Brain microvascular endothelial cell (primary cell): ENCODE results near the gene SLC9A7.

Experiments
- DNase-seq: peaks from one replicate; pipeline ENCODE4 v3.0.0-alpha.2; 2020
- H3K27ac ChIP-seq: fragments of 250-450 bp; sonication (Bioruptor Pico); 2 replicates; pipeline ENCODE4 v1.5.1; 2020; ENCODE audit warnings: mild to moderate bottlenecking, moderate library complexity
- H3K27me3 ChIP-seq: fragments of 250-450 bp; sonication (Bioruptor Pico); replicated peaks from 2 replicates; pipeline ENCODE4 v1.5.1; 2020; ENCODE audit warnings: mild to moderate bottlenecking
- H3K36me3 ChIP-seq: fragments of 250-450 bp; sonication (Bioruptor Pico); replicated peaks from 2 replicates; pipeline ENCODE4 v1.5.1; 2020; ENCODE audit warnings: mild to moderate bottlenecking
- H3K4me3 ChIP-seq: 2 replicates; pipeline ENCODE4 v1.5.1; 2011; ENCODE audit warnings: low read depth, mild to moderate bottlenecking, control low read depth, low read length, moderate library complexity
- CTCF ChIP-seq: IDR thresholded peaks from 2 replicates; pipeline ENCODE4 v1.5.1; 2011; ENCODE audit warnings: low read depth, mild to moderate bottlenecking, moderate library complexity, low read length, control low read depth, inconsistent platforms; ENCODE audit errors: missing control alignments
- in situ Hi-C: cut with HindIII; loops from 2 replicates; pipeline ENCODE4 v1.10.0; 2017; ENCODE audit warnings: low sequenced_read_pairs, low pct_ligation_motif_present

SLC9A7 gene

GRCh38 chrX:46567388-46567787 is 191.5 kb downstream of the SLC9A7 start:
- Histone ChIP-seq H3K4me3 (no peak overlapping the region), H3K27ac (no peak overlapping the region), H3K36me3 (no peaks in the 10 kb centered on the region), H3K27me3 (no peaks in the 10 kb centered on the region)
- DNase-seq, result no peak
- TF ChIP-seq CTCF, result no peak
- in situ Hi-C loops, result no loop called here

GRCh38 chrX:46561824-46562657 is 196.9 kb downstream of the SLC9A7 start:
- no peak for DNase-seq
- Histone ChIP-seq H3K27me3 (no peaks in the 10 kb centered on the region), H3K4me3 (no peak overlapping the region), H3K27ac (no peak overlapping the region), H3K36me3 (no peaks in the 10 kb centered on the region)
- in situ Hi-C loops, result no loop called here
- no peak for TF ChIP-seq CTCF

- Histone ChIP-seq H3K4me3 (no peak overlapping the region), H3K36me3 (no peaks in the 10 kb centered on the region), H3K27ac (no peak overlapping the region), H3K27me3 (no peaks in the 10 kb centered on the region)
- TF ChIP-seq CTCF, result no peak
- in situ Hi-C loops, result no loop called here
- no peak for DNase-seq
Observed at GRCh38 chrX:46559062-46559461, 199.9 kb downstream of the SLC9A7 start.

- no peaks in the 10 kb centered on the region for H3K36me3 ChIP-seq
- no peaks in the 10 kb centered on the region for H3K27me3 ChIP-seq
- H3K4me3 ChIP-seq, result no peak overlapping the region
- DNase-seq, result no peak
- no peak overlapping the region for H3K27ac ChIP-seq
- TF ChIP-seq CTCF, result no peak
- in situ Hi-C loops, result no loop called here
Observed at GRCh38 chrX:46554942-46555341, 204.0 kb downstream of the SLC9A7 start.

- Histone ChIP-seq H3K36me3 (no peaks in the 10 kb centered on the region), H3K27me3 (no peaks in the 10 kb centered on the region), H3K4me3 (no peak overlapping the region), H3K27ac (no peak overlapping the region)
- DNase-seq, result no peak
- TF ChIP-seq CTCF, result no peak
- in situ Hi-C loops, result no loop called here
Observed at GRCh38 chrX:46553935-46554334, 205.0 kb downstream of the SLC9A7 start.
